Stimulated activated CD4-positive, alpha-beta T cell treated with anti-CD3 and anti-CD28 coated beads, TNF-alpha, amount 100 ng/mL, for 24 hours (primary cell): ENCODE results near the gene PPAT.
"Not testable (repeated sequence)": the region's sequence is repeated elsewhere in the genome, so short reads cannot be mapped to it uniquely, and the experiment has no call there.

Source experiments
- DNase-seq, 3 experiments: peaks; one replicate each; pipeline ENCODE4 v3.0.0-alpha.2; 2020; ENCODE audit warnings: low read depth in 3 of 3

The PPAT gene

DNA sequence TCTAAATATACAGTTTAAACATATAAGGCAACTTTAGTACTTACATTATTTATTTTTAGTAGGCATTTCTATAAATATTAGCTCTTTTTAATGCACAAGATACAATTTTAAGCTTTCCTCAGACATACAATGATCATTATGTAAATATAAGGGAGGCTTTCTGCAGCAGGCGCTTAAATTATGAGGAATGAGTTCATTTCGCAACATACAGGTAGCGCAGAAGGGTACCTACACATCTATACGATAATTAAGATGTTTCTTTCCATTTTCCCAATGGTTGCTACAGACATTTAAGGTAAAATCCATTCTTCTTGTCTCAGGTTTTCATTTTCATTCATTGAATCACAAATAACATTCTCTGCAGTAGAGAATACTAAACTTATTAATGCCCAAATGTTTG lies 49.3 kb downstream of the PPAT start:
- DNase-seq = no peak

DNA sequence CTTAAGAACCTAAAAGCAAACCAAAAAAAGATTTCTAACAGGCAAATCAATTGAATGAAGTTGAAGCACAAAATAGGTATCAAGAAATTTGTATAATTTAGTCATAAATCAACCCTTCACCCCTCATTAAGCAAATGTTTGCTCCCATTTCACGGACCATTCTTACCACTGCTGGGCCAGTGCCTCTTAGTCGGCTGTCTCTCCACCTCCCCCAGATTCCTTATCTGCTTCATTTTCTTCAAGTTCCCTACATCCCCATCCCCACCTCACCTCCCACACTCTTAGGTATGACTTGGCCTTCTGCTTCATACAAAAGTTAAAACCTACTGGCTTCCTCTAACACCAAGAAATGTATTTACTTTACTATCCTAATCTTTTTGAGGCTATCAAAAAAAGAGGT lies 60.0 kb downstream of the PPAT start:
- DNase-seq = no peak

DNA sequence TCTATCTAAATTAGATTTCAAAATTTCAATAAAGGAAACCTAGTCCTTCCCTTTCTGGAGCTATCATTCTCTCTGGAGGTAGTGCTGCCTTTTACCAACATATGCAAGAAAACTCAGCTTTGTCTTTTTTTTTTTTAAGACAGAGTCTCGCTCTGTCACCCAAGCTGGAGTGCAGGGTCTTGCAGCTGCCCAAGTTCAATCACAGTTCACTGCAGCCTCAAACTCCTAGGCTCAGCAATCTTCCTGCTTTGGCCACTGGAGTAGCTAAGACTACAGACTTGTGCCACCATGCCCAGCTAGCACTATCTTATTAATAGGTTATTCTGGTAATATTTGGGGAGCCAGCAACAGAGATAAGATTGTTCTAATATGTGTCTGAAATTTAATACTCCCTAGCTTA lies 60.5 kb downstream of the PPAT start:
- no peak for DNase-seq

DNA sequence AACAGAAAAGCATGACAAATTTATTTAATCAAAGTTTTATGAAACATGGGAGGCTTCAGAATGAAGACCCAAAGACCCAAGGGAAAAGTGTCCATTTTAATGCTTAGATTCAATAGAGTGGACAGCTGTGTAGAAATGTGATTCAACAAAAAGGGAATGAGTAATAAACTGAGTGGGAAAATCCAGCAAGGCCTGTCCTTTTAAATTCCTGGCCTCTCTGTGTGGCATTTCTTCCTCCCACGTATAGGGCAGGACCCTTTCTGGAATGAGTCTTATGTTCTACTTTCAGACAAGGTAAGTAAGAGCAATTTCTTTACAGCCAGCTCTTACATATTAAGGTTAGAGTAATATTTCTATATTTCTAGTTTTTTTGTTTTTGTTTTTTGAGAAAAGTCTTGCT lies 62.6 kb downstream of the PPAT start:
- DNase-seq = no peak

DNA sequence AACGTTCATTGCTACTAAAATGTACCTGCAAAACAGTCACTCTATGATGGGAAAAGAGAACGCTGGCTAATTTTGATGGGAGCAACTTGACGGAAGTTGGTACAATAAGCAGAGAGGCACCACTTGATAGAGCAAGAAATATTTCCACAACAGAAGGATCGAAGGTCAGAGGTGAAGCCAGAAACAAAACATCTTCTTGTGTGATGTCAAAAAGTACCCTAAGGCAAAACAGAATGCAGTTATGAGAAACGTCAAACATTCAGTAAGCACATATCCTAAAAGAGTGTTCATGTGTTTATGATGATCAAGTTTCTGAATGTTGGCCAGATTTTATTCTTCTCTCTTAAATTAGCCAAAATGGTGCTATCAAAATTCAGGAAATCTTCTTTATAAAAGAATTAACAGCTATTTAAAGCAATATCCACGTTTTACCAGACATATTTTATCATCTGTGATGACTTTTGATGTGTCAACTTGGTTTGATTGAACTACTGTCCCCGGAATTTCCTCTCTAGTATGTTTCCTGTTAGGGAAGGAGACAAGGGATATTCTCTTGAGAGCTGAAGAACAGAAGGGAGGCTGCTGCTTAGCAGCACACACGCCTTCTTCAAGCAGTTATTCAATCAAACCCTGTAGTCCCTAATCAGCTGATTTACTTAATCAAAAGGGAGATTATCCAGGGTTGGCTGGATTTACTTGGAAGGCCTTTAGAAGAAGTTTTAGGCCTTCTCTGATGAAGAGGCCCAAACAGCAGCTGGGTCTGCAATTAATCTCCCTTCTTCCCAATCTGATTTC lies 63.8 kb downstream of the PPAT start:
- no peak for DNase-seq

DNA sequence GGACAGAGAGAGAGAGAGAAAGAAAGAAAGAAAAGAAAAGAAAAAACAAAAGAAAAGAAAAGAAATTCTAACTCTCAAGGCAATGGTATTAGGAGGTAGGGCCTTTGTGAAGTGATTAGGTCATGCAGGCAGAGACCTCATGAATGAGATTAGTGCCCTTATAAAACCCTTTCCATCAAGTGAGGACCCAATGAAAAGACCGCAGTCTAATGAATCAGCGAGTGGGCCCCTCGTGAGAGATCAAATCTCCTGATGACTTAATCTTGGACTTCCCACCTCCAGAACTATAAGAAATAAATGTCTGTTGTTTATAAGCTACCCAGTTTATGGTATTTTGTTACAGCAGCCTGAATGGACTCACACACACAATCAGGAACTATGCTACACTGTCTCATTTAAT lies 65.0 kb downstream of the PPAT start:
- DNase-seq = no peak

DNA sequence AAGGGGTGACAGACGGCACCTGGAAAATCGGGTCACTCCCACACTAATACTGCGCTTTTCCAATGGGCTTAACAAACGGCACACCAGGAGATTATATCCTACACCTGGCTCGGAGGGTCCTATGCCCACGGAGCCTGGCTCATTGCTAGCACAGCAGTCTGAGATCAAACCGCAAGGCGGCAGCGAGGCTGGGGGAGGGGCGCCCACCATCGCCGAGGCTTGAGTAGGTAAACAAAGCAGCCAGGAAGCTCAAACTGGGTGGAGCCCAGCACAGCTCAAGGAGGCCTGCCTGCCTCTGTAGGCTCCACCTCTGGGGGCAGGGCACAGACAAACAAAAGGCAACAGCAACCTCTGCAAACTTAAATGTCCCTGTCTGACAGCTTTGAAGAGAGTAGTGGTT lies 72.4 kb downstream of the PPAT start:
- DNase-seq = not testable (repeated sequence)

DNA sequence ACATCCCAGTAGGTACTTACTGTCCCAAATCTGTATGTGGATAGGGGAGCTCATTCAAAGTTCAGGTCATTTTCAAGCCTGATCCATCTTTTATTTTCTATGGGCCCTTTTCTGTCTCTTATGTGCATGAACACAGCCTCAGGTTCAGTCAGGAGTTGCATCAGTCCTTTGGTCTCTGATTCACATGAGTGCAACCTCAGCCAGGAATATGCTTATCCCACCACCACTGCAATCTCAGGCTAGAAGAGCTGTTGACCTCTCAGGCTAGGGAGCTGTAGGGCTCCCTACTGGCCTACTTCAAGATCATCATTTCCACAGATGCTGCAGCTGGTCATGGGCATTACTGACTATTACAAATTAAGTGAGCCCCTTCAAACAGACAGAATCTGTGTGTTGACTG lies 75.3 kb downstream of the PPAT start:
- no peak for DNase-seq

DNA sequence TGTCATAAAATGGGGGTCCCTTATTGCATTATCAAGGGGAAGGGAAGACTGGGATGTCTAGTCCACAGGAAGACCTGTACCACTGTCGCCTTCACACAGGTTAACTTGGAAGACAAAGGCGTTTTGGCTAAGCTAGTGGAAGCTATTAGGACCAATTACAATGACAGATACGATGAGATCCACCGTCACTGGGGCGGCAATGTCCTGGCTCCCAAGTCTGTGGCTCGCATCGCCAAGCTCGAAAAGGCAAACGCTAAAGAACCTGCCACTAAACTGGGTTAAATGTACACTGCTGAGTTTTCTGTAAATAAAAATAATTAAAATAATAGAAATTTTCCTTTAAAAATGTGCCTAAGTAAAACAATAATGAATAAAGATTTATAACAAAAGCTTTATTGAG lies 78.8 kb downstream of the PPAT start:
- no peak for DNase-seq

DNA sequence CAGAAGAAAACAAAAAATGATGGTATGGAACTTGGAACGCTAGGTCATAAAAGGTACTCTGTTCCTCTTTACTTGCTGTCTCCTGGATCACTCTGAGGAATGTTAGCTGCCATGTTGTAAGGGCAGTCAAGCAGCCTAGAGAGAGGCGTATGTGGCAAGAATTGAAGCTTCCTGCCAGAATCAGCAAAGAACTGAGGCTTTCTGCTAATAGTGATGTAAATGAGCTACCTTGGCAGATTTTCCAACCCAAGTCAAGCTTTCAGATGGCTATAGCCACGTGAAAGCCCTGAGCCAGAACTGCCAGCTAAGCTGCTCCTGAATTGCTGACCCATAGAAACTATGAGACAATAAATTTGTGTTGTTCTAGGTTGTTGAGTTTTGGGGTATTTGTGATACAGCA lies 86.8 kb downstream of the PPAT start:
- DNase-seq = no peak

DNA sequence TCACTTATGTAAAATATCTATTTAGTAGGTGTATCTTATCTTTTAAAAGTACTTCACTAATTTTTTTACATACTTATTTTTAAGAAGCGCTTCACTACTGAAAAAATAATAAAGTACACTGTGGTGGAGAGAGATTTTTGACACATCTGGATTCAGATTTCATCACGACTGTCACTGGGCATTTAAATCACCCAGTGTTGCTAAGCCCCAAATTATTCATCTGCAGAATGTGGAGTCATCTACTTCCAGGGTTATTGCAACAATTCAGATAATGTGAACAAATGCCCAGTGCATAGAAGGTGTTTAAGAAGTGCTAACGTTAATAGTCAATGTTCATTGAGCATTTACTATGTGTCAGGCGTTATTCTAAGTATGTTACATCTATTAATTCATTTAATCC lies 90.0 kb downstream of the PPAT start:
- no peak for DNase-seq
